ENCODE results near the gene HIF1AN. TPM values are rescaled to one million over a fixed set of nuclear protein-coding genes. Genes with fewer than 3 reads are reported as not detected.

Gene HIF1AN
- polyA plus RNA-seq, 1 donor (not counting 4 experiments of a cell fraction or from before 2014, with no cell fraction given) = 16.8 TPM

GRCh38 chr10:100531761-100532160 lies 4.0 kb upstream of the HIF1AN start:
- H3K9me3 ChIP-seq (ENCODE audit: control insufficient read depth, low read depth, low read length) = no peaks in the 10 kb centered on the region
- no peak overlapping the region for H3K27ac ChIP-seq (ENCODE audit: control insufficient read depth, insufficient read depth, low read length)
- dilution Hi-C loops (cut with MboI; ENCODE audit: extremely low pct_ligation_motif_present, low sequenced_read_pairs) = no loop called here
- no peaks in the 10 kb centered on the region for H3K9me1 ChIP-seq (ENCODE audit: control insufficient read depth, extremely low read depth, insufficient read depth, low read length)
- peaks cover 26% of the 10 kb centered on the region for H3K79me2 ChIP-seq (ENCODE audit: control insufficient read depth, insufficient read depth, low read length)
- peaks cover 3% of the 10 kb centered on the region in 2 experiments for H3K36me3 ChIP-seq (ENCODE audit: control insufficient read depth in 2 of 2, extremely low read depth in 1 of 2, insufficient read depth in 2 of 2, low read length in 2 of 2)
- H4K20me1 ChIP-seq (ENCODE audit: control insufficient read depth, extremely low read depth, insufficient read depth, low read length) = no peaks in the 10 kb centered on the region
- no peak overlapping the region for H3K9ac ChIP-seq (ENCODE audit: control insufficient read depth, extremely low read depth, insufficient read depth, low read length)
- peaks cover 18% of the 10 kb centered on the region for H3K4me1 ChIP-seq (ENCODE audit: control insufficient read depth, extremely low read depth, insufficient read depth, low read length)
- H3K27me3 ChIP-seq (ENCODE audit: control insufficient read depth, extremely low read depth, insufficient read depth, low read length) = no peaks in the 10 kb centered on the region
- FAIRE-seq (no peak), DNase-seq (ENCODE audit: low read depth, low spot score) (no peak)
- H3K4me2 ChIP-seq (ENCODE audit: control insufficient read depth, extremely low read depth, insufficient read depth, low read depth, low read length) = no peak overlapping the region
- H3K4me3 ChIP-seq (ENCODE audit: control insufficient read depth in 2 of 3, extremely low read depth in 1 of 3, insufficient read depth in 2 of 3, low read depth in 1 of 3, low read length in 3 of 3) = no peak overlapping the region
- TF ChIP-seq CTCF (optimal IDR thresholded peaks at IDR 0.05 in 1 of 3, IDR thresholded peaks at IDR 0.05 in 1 of 3, conservative IDR thresholded peaks at IDR 0.05 in 1 of 3; ENCODE audit: extremely low read depth in 1 of 3, insufficient read depth in 2 of 3, low read length in 3 of 3) (no peak), EZH2 (IDR thresholded peaks at IDR 0.05; ENCODE audit: low read length) (no peak)
- no peak overlapping the region for H2AFZ ChIP-seq (ENCODE audit: control insufficient read depth, low read length)

GRCh38 chr10:100534726-100535125 lies 1.0 kb upstream of the HIF1AN start:
- Histone ChIP-seq H3K4me2 (ENCODE audit: control insufficient read depth, extremely low read depth, insufficient read depth, low read depth, low read length) (no peak overlapping the region), H3K27ac (ENCODE audit: control insufficient read depth, insufficient read depth, low read length) (no peak overlapping the region), H3K79me2 (ENCODE audit: control insufficient read depth, insufficient read depth, low read length) (peaks cover 34% of the 10 kb centered on the region), H3K4me3 (ENCODE audit: control insufficient read depth in 2 of 3, extremely low read depth in 1 of 3, insufficient read depth in 2 of 3, low read depth in 1 of 3, low read length in 3 of 3) (no peak overlapping the region), H3K27me3 (ENCODE audit: control insufficient read depth, extremely low read depth, insufficient read depth, low read length) (no peaks in the 10 kb centered on the region), H3K36me3 (ENCODE audit: control insufficient read depth in 2 of 2, extremely low read depth in 1 of 2, insufficient read depth in 2 of 2, low read length in 2 of 2) (peaks cover 1 to 5% of the 10 kb centered on the region in 2 experiments), H3K9me3 (ENCODE audit: control insufficient read depth, low read depth, low read length) (no peaks in the 10 kb centered on the region), H3K4me1 (ENCODE audit: control insufficient read depth, extremely low read depth, insufficient read depth, low read length) (peaks cover 18% of the 10 kb centered on the region), H3K9ac (ENCODE audit: control insufficient read depth, extremely low read depth, insufficient read depth, low read length) (no peak overlapping the region), H2AFZ (ENCODE audit: control insufficient read depth, low read length) (peak overlapping the region; percentile 18), H3K9me1 (ENCODE audit: control insufficient read depth, extremely low read depth, insufficient read depth, low read length) (no peaks in the 10 kb centered on the region), H4K20me1 (ENCODE audit: control insufficient read depth, extremely low read depth, insufficient read depth, low read length) (no peaks in the 10 kb centered on the region)
- no peak for FAIRE-seq
- TF ChIP-seq EZH2 (IDR thresholded peaks at IDR 0.05; ENCODE audit: low read length) (no peak), CTCF (optimal IDR thresholded peaks at IDR 0.05 in 1 of 3, IDR thresholded peaks at IDR 0.05 in 1 of 3, conservative IDR thresholded peaks at IDR 0.05 in 1 of 3; ENCODE audit: extremely low read depth in 1 of 3, insufficient read depth in 2 of 3, low read length in 3 of 3) (no peak)
- dilution Hi-C loops (cut with MboI; ENCODE audit: extremely low pct_ligation_motif_present, low sequenced_read_pairs) = no loop called here
- DNase-seq (ENCODE audit: low read depth, low spot score) = no peak

All from keratinocyte (primary cell).